Right atrium auricular region (tissue), 2 donors: ENCODE data around the gene LRFN3. TPM values are rescaled to one million over a fixed set of nuclear protein-coding genes. Genes with fewer than 3 reads are reported as not detected.

ENCODE experiments used
- DNase-seq: peaks from one replicate; pipeline ENCODE4 v3.0.0-alpha.2; 2019; ENCODE audit warnings: low spot score
- H3K27ac ChIP-seq, 2 donors: fragments of 200-600 bp; sonication (generic); 1 replicate in 1 of 2; 2 replicates in 1 of 2; pipeline ENCODE4 v1.5.1; 2016 to 2019
- H3K27me3 ChIP-seq, 2 donors: fragments of 200-600 bp; sonication (generic); one replicate each; pipeline versions ENCODE4 v1.5.1 to v1.6.0; 2017 to 2019
- H3K36me3 ChIP-seq: fragments of 200-600 bp; sonication (generic); one replicate; pipeline ENCODE4 v1.5.1; 2016
- H3K4me1 ChIP-seq, 2 donors: fragments of 200-600 bp; sonication (generic); one replicate each; pipeline versions ENCODE4 v1.5.1 to v1.6.0; 2017 to 2019
- H3K4me3 ChIP-seq, 2 donors: fragments of 200-600 bp; sonication (generic); 1 replicate in 1 of 2; 2 replicates in 1 of 2; pipeline ENCODE4 v1.5.1; 2017 to 2019; ENCODE audit warnings: mild to moderate bottlenecking in 1 of 2, moderate library complexity in 1 of 2
- H3K9me3 ChIP-seq, 2 donors: fragments of 200-600 bp; sonication (generic); one replicate each; pipeline ENCODE4 v1.5.1; 2019
- total RNA-seq, 2 donors: library from RNA; depleted of rRNA; stranded (reverse); fragments of >200 nt; gene quantifications; one replicate each; pipeline ENCODE4 v1.1.0, GENCODE V29; 2016
- TF ChIP-seq, protein P1 (sequence below), 2 donors: fragments of 200-600 bp; sonication (generic); IDR thresholded peaks; one replicate each; pipeline ENCODE4 v1.5.1; 2019; ENCODE audit warnings: antibody characterized with exemption in 2 of 2

Gene LRFN3
- total RNA-seq, 2 donors from 2014 or later, result 10.5 to 13.1 TPM

DNA sequence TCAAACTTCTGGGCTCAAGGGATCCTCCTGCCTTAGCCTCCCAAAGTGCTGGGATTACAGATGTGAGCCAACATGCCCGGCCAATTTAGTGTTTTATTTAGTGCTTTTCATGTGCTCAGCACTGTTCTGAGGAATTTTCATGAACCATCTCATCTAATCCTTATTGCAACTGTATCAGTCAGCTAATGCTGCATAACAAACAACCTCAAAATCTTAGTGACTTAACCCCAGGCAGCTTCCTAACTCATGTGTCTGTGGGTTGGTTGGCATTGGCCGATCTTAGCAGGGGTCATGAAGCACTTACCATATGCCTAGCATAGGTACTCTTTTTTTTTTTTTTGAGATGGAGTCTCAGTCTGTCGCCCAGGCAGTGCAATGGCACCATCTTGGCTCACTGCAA, 52.6 kb downstream of the LRFN3 start:
- TF ChIP-seq, protein P1, sequence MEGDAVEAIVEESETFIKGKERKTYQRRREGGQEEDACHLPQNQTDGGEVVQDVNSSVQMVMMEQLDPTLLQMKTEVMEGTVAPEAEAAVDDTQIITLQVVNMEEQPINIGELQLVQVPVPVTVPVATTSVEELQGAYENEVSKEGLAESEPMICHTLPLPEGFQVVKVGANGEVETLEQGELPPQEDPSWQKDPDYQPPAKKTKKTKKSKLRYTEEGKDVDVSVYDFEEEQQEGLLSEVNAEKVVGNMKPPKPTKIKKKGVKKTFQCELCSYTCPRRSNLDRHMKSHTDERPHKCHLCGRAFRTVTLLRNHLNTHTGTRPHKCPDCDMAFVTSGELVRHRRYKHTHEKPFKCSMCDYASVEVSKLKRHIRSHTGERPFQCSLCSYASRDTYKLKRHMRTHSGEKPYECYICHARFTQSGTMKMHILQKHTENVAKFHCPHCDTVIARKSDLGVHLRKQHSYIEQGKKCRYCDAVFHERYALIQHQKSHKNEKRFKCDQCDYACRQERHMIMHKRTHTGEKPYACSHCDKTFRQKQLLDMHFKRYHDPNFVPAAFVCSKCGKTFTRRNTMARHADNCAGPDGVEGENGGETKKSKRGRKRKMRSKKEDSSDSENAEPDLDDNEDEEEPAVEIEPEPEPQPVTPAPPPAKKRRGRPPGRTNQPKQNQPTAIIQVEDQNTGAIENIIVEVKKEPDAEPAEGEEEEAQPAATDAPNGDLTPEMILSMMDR (IDR thresholded peaks at IDR 0.05), result no peak
- no peak overlapping the region for H3K27ac ChIP-seq
- H3K4me3 ChIP-seq, result no peak overlapping the region
- H3K9me3 ChIP-seq, result no peaks in the 10 kb centered on the region
- H3K4me1 ChIP-seq, result peaks cover 0 to 10% of the 10 kb centered on the region in 2 donors
- no peaks in the 10 kb centered on the region for H3K27me3 ChIP-seq
- DNase-seq, result no peak
- H3K36me3 ChIP-seq, result no peaks in the 10 kb centered on the region

DNA sequence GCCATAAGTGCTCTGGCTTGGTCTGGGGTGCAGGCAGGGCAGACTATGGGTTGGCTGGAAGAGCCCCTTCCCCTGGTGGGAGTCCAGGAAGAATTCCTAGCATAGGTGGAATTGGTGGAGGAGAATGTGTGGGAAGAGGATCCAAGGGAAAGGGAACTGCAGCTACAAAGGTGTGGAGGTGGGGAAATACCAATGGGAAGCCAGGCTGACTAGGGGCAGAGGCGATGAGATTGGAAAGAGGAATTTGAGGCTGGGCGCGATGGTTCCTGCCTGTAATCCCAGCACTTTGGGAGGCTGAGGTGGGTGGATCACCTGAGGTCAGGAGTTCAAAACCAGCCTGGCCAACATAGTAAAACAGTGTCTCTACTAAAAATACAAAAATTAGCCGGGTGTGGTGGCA, 54.0 kb downstream of the LRFN3 start:
- peaks cover 0 to 18% of the 10 kb centered on the region in 2 donors for H3K4me1 ChIP-seq
- TF ChIP-seq, protein P1 (IDR thresholded peaks at IDR 0.05), result no peak
- H3K27me3 ChIP-seq, result no peaks in the 10 kb centered on the region

DNA sequence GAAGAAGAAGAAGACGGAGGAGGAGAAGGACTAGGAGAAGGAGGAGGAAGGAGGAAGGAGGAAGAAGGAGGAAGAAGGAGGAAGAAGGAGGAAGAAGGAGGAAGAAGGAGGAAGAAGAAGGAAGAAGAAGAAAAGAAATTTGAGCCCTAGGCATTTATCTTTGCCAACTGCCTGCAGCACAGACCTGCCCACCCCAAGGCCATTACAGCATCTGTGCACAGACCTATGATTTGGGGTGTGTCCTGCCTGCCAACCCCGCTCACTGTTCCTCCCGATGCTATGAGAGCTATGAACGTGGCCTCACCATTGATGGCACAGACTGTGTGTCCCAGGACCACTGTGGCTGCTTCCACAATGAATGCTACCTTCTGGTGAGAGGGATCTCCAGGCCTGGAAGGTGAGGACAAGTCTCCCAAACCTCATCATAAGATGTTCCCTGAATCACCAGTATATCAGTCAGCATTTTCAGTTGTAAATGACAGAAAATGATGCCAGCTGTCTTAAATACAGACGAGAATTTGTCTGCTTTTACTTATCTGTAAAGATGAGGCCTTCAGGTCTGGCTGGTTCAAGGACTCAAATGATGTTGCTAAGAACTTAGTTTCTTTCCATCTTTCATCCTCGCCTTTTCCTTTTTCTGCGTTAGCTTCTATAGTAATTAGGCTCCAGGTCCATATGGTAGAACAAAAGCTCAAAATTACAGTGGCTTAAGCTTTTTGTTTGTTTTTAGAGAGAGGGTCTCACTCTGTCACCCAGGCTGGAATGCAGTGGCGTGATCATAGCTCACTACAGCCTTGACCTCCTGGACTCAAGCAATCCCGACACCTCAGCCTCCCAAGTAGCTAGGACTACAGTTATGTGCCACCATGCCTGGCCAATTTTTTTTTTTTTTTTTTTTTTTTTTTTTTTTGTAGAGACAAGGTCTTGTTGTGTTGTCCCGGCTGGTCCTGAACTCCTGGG, 54.9 kb downstream of the LRFN3 start:
- no peaks in the 10 kb centered on the region for H3K9me3 ChIP-seq
- no peak overlapping the region for H3K4me3 ChIP-seq
- H3K4me1 ChIP-seq, result peaks cover 0 to 25% of the 10 kb centered on the region in 2 donors
- TF ChIP-seq, protein P1 (IDR thresholded peaks at IDR 0.05), result no peak
- no peaks in the 10 kb centered on the region for H3K36me3 ChIP-seq
- DNase-seq, result no peak
- no peaks in the 10 kb centered on the region for H3K27me3 ChIP-seq
- H3K27ac ChIP-seq, result no peak overlapping the region

More for the DNA sequence above, 54.0 kb downstream of the LRFN3 start:
- DNase-seq, result no peak
- H3K27ac ChIP-seq, result no peak overlapping the region
- H3K4me3 ChIP-seq, result no peak overlapping the region
- H3K36me3 ChIP-seq, result no peaks in the 10 kb centered on the region
- H3K9me3 ChIP-seq, result no peaks in the 10 kb centered on the region

DNA sequence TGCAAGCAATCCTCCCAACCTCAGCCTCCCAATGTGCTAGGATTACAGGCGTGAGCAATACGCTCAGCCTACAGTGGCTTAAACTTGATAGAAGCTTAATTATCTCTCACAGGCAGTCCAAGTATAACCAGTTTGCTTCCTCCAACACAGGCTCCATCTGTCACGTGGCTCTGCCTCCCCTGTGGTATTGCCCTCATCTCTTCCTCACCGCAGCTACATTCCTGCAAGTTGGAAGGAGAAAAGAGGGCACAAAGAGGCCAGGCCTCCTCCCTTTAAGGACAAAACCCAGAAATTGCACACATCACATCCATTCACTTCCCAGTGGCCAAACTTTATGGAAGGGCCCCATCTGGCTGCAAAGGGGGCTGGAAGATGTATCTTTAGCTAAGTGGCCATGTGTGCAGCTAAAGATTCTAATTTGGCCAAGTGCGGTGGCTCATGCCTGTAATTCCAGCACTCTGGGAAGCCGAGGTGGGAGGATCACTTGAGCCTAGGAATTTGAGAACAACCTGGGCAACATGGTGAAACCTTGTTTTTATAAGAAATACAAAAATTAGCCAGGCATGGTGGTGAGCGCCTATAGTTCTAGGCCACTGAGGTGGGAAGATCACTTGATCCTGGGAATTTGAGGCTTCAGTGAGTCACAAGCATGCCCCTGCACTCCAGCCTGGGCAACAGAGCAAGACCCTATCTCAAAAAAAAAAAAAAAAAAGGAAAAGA, 55.7 kb downstream of the LRFN3 start:
- Histone ChIP-seq H3K9me3 (no peaks in the 10 kb centered on the region), H3K4me1 (peaks cover 0 to 31% of the 10 kb centered on the region in 2 donors), H3K4me3 (no peak overlapping the region), H3K36me3 (no peaks in the 10 kb centered on the region), H3K27me3 (no peaks in the 10 kb centered on the region), H3K27ac (no peak overlapping the region)
- TF ChIP-seq, protein P1 (IDR thresholded peaks at IDR 0.05), result no peak
- DNase-seq, result no peak

DNA sequence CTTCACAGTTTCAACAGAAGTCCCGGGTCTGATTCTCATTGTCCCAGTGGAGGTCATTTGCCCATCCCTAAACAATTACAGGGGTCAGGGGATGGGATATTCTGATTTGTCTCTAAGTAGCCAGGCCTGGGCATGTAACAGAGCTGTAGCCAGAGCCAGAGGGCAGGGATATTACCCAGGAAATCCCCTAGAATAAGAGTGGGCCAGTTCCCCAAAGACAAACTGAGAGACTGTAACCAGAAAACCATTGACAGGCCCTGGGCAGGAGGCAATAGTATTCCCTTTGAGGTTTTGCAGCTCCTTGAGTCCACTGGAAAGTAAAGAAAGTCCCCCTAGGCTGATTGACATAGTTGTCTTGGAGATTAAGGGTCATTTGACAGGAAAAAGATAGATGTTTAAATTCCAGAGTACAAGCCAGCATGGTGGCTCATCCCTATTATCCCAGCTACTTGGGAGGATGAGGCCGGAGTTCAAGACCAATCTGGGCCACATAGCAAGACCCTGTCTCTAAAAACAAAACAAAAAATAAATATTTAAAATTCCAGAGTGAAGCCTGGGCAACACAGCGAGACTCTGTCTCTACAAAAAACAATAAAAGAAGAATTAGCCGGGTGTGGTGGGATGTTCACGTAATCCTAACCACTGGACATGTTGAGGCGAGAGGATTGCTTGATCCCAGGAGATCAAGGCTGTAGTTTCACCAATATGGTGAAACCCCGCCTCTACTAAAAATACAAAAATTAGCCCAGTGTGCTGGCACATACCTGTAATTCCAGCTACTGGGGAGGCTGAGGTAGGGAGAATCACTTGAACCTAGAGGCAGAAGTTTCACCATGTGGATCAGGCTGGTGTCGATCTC, 57.0 kb downstream of the LRFN3 start:
- Histone ChIP-seq H3K36me3 (peaks cover 1% of the 10 kb centered on the region), H3K27ac (no peak overlapping the region), H3K4me1 (peaks cover 0 to 28% of the 10 kb centered on the region in 2 donors), H3K9me3 (no peaks in the 10 kb centered on the region), H3K27me3 (no peaks in the 10 kb centered on the region), H3K4me3 (no peak overlapping the region)
- DNase-seq, result no peak
- TF ChIP-seq, protein P1 (IDR thresholded peaks at IDR 0.05), result no peak
